GM19099 (cell line): ENCODE data around the gene EHD1.
A peak's percentile ranks its signal among the peaks of the same experiment; 100 is the strongest.

ENCODE experiments used
- POLR2A ChIP-seq: IDR thresholded peaks from 3 replicates; pipeline ENCODE4 v1.6.1; 2011; ENCODE audit warnings: low read depth; ENCODE audit not compliant: insufficient read length; ENCODE audit errors: extremely low read depth

EHD1 gene

DNA sequence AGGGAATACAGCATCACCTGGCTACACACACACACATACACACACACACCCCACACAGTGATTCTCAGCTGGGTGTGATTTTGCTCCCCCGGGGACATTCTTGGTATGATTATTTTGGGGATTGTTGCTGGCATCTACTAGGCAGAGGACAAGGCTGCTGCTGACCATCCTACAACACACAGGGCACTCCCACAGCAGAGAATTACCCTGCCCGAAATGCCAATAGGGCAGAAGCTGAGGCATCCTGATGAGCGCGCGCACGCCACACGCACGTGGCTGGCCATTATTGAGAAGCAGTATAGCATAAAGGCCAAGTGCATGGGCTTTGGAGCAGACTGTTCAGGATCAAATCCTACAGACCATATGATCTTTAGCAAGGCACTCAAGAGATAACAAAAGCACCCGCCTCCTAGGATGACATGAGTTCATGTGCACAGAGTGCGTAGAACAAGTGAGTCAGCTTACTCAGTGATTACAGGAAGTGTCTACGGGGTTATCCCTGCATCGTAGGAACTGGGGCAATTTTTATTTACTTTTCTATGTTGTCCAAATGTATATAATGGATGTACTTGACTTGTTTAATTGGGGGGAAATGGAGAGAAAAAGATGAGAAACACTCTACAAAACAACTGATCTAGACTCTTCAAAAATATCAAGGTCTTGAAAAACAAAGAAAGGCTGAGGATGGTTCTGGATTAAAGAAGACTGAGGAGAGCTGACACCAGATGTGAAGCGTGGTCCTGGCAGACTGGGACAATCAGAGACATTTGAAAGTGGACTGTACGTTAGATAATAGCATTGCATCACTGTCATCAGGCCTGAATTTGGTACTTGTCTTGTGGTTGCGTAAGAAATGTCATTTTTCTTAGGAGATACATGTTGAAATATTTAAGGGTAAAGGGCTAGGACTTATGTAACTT is 7.2 kb upstream of the EHD1 start:
- no peak for TF ChIP-seq POLR2A

GRCh38 chr11:64884019-64884418 is 5.6 kb upstream of the EHD1 start:
- no peak for TF ChIP-seq POLR2A

GRCh38 chr11:64883575-64883974 is 5.2 kb upstream of the EHD1 start:
- TF ChIP-seq POLR2A, result no peak

GRCh38 chr11:64882243-64882642 is 3.8 kb upstream of the EHD1 start:
- TF ChIP-seq POLR2A, result no peak

GRCh38 chr11:64881476-64881875 is 3.1 kb upstream of the EHD1 start:
- TF ChIP-seq POLR2A, result no peak

- no peak for TF ChIP-seq POLR2A
These were observed 2.0 kb upstream of the EHD1 start for GRCh38 chr11:64880240-64881001.

DNA sequence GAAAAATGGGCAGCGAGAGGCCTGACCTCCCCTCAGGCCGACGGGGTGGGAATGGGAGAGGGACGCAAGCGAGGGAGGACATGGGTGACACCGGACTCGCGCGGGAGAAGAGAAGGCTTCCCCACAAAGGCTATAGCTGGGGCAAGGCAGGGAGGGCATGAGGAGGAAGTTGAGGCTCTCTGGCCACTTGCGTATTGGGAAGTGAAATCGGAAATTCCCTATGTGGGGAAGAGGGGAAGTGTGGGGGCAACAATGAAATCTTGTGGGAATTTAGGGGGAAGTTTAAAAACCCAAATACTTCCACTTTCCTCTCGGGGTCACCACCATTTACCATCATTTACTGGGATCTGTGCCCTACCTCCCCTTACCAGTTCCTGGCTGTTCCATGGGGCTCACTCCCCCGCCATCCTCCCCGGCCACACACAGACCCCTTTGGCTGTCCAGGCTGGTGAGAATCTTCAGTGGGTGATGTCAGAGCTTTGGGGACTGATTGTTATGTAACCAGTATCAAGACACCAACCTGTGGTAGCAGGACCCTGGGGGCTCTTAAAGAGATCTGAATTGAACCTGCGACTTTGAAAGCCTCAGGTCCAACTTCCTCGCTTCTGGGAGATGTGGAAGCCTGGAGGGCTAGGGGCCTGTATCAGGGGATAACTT is 951 bp upstream of the EHD1 start:
- no peak for TF ChIP-seq POLR2A

DNA sequence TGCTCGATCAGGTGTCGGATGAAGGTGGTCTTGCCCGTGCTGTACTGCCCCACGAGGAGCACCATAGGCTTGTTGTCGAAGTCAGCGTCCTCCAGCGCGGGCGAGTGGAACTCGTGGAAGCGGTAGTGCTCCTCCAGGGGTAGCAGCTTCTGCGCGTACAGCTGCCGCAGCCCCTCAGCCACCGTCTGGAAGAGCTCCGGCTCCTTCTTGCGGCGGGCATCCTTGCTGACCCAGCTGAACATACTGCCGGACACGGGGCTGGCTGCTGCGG is 263 bp downstream of the EHD1 start:
- no peak for TF ChIP-seq POLR2A

DNA sequence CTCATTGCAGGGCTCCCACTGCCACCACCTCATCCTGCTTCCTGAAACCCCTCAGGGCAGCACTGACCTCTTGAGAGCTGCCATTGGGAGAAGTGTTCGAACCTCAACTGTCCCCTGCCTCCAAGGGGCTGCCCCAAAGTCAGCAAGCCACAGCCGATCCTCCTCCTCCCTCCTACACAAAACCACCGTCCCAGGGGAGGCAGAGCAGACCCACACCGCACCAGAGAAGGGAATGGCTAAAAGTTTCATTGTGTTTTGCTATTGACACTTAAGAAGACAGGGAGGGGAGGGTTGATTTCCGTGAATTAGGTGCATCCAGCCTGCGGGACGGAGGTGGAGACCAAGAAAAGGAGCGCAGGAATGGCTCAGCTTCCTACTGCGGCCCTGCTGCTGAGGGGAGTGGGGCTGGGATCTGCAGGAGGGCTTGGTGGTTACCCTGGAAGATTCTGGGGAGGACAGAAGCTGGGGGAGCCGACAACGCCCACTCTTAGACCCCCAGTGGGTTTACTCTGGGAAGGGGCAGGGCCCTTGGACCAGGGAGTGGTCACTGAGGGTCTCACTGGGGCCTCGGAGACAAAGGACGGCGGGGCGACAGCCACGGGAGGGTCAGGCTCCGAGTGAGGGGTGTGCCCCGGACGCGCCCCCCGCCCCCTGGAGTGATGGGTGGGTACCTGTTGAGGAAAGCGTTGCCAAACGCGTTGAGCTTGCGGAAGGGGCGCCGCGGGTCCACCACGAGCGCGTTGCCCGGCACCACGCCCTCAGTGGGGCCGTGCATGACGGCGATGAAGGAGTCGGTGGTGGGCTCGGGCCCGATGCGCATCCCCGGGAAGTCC is 815 bp downstream of the EHD1 start:
- TF ChIP-seq POLR2A, result peak; percentile 9

- no peak for TF ChIP-seq POLR2A
These were observed 1.5 kb downstream of the EHD1 start for GRCh38 chr11:64876835-64877341.

DNA sequence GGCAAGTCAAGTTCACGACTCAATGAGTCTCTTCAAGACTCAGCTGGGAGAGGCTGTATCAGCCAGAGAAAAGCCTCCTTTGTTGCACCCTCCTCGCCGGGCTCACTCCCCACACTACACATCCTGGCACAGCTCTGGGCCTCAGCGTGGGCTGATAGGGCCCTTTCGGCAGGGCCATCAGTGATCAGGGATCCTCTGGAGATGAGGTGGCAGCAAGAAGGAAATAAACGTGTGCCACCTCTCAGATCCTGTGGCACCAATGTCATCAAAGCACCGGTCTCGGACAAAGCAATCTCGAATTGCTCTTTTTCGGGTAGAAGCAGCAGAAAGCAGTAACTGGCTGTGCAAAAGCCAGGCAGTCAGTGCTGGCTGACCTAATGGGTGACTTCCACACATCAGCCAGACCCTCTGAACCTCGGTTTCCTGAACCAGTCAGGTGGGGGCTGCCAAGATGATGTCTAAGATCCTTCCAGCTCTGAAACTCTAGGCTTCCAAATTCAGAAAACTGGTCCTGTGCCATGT is 2.1 kb downstream of the EHD1 start:
- TF ChIP-seq POLR2A, result peak; percentile 3

DNA sequence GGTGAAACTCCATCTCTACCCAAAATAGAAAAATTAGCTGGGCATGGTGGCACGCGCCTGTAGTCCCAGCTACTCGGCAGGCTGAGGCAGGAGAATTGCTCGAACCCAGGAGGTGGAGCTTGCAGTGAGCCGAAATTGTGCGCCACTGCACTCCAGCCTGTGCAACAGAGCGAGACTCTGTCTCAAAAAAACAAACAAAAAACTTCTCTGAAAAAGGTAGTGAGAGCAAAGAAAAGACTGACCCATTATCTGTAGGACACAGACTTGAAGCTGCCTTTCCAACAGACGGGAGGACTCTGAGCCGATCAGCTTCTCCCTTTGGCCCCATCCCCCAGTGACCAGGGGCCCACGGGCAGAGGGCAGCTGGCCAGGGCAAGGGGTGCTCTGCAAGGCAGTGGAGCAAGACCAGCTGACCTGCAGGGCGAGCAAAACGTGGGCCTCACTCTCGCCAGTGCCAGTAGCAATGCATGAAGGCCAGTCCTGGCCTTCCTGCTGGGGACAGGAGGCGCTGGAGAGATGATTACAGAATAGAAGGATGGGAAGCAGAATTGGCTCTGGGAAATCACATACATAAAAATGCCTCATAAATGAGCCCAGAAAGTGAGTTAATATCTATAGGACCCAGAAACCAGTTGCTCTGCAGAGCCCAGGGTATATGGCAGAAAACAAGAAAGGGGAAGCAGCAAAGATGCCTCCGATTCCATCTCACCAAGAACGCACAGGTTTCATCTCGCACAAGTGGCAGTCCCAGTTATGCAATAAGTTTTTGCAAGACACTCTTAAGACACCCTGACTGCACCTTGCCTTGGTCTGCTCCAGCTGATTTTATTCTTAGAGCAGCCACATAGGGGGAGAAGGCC is 2.8 kb downstream of the EHD1 start:
- TF ChIP-seq POLR2A, result peak; percentile 25
